Measurements from ENCODE around the gene SEPTIN3. TPM values are rescaled to one million over a fixed set of nuclear protein-coding genes. Genes with fewer than 3 reads are reported as not detected.

SEPTIN3 gene, protein sequence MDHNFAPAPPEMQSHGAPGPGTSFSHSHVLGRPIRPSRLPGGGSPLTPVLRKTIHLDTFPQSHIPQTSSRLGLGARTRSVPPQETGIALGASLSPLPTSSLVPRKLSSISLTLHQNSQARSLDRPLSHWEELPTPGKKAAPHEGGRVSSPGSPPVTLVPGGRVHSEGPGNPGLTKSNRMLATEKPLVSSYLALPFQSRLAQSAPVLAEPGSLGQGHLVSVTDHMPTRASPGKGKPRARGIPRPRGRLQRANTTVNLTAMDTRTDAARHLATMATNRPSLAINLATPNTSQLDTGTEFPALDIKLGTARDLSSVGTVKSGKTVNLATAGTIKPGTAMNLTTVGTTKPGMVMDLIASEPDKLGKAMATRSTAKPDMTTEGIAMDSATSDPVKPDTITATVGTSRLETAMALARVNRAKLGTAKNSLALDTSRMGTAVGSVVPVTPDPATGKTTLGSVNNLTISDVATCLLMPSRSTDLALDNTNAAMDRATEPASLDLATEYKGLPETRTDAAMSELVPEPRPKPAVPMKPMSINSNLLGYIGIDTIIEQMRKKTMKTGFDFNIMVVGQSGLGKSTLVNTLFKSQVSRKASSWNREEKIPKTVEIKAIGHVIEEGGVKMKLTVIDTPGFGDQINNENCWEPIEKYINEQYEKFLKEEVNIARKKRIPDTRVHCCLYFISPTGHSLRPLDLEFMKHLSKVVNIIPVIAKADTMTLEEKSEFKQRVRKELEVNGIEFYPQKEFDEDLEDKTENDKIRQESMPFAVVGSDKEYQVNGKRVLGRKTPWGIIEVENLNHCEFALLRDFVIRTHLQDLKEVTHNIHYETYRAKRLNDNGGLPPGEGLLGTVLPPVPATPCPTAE
- under 0.01 TPM in 1 of 2 replicates, not detected in the other for total RNA-seq

DNA sequence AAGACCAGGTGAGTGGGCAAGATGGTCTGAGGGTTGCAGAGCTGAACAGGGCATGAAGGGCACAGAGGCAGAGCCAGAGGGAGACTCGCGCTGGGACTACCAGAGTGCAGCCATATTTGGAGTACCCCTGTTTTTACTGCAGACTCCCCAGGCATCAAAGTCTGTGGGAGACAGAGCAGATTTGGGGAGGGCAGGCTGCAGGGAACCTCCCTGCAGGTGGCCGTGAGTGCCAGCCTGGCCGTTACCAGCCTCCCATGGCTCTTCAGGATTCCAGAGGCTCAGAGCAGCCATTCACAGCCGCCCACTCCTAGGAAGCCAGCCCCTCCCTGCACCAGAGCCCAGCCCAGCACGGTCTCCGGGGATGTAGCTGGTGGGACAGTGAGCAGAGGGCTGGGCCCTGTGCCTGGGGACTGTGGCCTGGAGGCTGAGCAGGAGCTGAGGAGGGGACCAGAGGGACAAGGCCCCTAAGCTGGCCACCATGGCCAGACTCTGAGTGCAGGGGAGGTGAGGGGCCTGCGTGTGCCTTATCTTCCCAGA lies at the start of gene SEPTIN3:
TSS of gene SEPTIN3 (plus strand) at position 334 of the 537 bp plus-strand sequence. CDS start 2,050 bp downstream, outside the sequence.

DNA sequence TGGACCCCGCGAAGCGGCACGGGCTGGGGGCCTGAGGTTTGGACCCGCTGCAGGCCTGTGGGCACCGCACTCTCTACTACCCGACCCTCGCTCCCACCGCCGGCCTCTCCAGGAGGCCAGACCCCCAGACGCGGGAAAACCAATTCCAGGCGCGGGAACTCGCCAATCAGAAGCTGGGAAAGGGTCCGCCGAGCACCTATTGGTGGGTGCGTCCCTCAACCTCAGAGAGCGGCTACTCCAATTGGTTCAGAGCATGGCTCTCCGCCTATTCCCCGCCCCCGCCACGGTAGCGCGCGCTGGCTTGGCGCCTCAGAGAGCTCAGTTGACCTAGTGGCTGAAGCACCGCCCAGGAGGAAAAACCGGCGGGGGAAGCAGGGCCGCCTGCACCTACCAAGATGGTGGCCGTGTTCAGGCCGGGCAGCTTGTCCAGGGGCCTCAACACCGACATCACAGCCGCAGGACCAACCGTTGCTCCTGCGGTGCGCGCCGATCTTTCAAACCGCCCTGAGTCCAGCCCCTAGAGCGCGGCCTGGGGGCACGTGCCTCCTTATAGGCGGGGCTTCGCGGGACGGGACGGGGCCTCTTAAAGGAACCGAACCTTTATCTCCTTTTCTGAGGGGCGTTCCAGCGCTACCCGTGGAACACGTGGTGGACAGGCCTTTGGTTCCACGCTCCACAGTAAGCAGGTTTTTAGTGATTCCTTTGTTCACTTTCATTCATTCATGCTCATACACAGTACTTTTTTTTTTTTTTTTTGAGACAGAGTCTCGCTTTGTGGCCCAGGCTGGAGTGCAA lies 22.4 kb upstream of the SEPTIN3 start, which contains the start of gene CENPM:
TSS of gene CENPM (minus strand) at position 524 of the 795 bp plus-strand sequence. CDS start at position 448, 76 bp downstream.

GRCh38 chr22:41951898-41952474 lies 17.3 kb upstream of the SEPTIN3 start, which contains the start of gene SMIM45:
TSS of gene SMIM45 (plus strand) at chr22:41952150.

DNA sequence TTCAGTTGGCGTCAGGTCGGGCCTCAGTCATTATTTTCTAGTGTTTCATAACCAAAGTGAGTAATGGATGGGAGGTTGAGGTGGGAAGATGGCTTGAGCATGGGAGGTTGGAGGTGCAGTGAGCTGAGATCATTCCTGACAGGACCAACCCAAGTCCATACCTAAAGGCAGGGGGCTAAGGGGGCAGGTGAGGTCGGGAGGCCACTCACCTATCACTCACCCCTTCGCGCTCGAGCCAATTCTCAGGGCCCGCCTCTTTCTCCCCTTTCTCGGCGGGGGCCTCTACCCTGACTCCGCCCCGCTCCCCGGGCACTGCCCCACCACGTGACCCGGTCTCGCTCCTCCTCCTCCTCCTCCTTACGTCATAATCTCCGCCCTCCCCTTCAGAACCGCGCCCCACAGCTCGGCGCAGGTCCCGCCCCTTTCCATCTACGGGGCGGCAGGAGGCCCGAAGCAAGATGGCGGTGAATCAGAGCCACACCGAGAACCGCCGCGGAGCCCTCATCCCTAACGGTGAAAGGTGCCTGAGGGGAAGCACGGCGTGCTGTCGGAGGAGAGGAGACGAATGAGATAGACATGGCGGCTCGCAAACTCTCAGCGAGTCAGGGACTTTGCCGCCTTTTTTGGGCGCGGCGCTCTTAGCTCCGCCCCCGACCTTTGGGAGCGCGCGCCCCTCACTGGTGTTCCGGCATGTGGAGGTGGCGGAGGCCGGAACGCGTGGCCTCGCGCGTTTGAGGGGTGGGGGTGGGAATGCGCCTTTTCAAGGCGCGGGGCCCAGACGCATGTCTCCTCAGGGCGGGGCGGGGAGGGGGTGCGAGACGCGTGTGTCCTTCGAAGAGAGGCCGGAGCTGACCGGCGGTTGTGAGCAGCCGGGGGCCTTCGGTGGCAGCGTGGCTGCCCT lies 29.4 kb downstream of the SEPTIN3 start, which contains the start of gene WBP2NL:
TSS of gene WBP2NL (plus strand) at position 428 of the 901 bp plus-strand sequence. CDS start at position 459, 31 bp downstream.

Other genes with a start within 250 kb of the SEPTIN3 start
- gene CCDC134, start 168.8 kb upstream of the SEPTIN3 start, total RNA-seq = 12.8 and 13.3 TPM in 2 replicates
- 72.4 and 74.4 TPM in 2 replicates for gene SREBF2, start 136.3 kb upstream of the SEPTIN3 start, total RNA-seq
- gene SHISA8, start 54.4 kb upstream of the SEPTIN3 start, total RNA-seq = not detected in 2 replicates
- 0.18 TPM in 1 of 2 replicates, not detected in the other for gene TNFRSF13C, start 42.6 kb upstream of the SEPTIN3 start, total RNA-seq
- gene CENPM, start 22.3 kb upstream of the SEPTIN3 start, total RNA-seq = 43.1 and 43.8 TPM in 2 replicates
- gene WBP2NL, start 29.3 kb downstream of the SEPTIN3 start, total RNA-seq = 0.18 TPM in 1 of 2 replicates, not detected in the other
- 55.3 and 63.1 TPM in 2 replicates for gene NAGA, start 101.4 kb downstream of the SEPTIN3 start, total RNA-seq
- 27.5 and 29.4 TPM in 2 replicates for gene PHETA2, start 104.8 kb downstream of the SEPTIN3 start, total RNA-seq
- 4.6 and 6.0 TPM in 2 replicates for gene SMDT1, start 110.3 kb downstream of the SEPTIN3 start, total RNA-seq
- 70.2 and 84.5 TPM in 2 replicates for gene NDUFA6, start 121.3 kb downstream of the SEPTIN3 start, total RNA-seq
- not detected in 2 replicates for gene CYP2D6, start 161.4 kb downstream of the SEPTIN3 start, total RNA-seq